Measurements from ENCODE around the gene KATNAL2. TPM values are rescaled to one million over a fixed set of nuclear protein-coding genes. Genes with fewer than 3 reads are reported as not detected.

Gene KATNAL2
- total and polyA plus RNA-seq, 10 of the 15 experiments (the other 5 are each of a cell fraction or from before 2014, with no cell fraction given), result 0.20 to 2.4 (median 1.7) TPM

DNA sequence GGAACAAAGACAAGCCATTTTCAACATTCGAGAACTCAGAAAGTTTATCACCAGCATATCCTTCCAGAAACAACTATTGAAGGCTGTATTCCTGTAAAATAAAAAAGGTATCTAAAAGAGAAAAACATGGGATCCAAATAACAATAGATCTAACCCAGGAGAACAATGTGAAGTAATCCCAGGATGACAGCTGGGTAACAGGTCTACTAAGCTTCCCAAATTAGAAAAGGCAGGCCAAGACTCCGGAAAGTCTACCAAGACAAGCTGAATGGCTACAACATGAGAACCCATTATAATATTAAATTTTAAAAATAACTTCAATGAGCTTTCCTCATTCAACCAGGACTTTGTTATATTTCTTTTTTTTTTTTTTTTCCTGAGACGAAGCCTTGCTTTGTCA, 6.5 kb upstream of the KATNAL2 start:
- intact Hi-C loops (cut with micrococcal nuclease; ENCODE audit: unreplicated experiment), result loop anchor here (10.0 kb wide), 2 partner anchors 254 to 256 kb away; partner anchors contain the start of gene LOXHD1
- 98% methylated on average over 2 of the region's 3 CpGs for WGBS (ENCODE audit: insufficient coverage, insufficient replicate concordance, low lambda C conversion rate, missing lambda C conversion rate)
- SMC1A ChIA-PET (ENCODE audit: uncharacterized antibody, unreplicated experiment), result interaction anchor here (0.6 kb wide), 1 partner anchor 137 kb away, joined by 3 read pairs; no protein-coding TSS in a partner anchor
- Histone ChIP-seq H4K20me1 (ENCODE audit: control insufficient read depth, insufficient read depth) (no peaks in the 10 kb centered on the region), H3K27ac (ENCODE audit: control insufficient read depth, insufficient read depth) (no peak overlapping the region), H3K9me3 (replicated peaks; ENCODE audit: control insufficient read depth, insufficient read depth, low read length) (no peaks in the 10 kb centered on the region; the same call in 2 of the 3 replicates), H3K4me3 (no peak overlapping the region), H3K4me2 (ENCODE audit: control insufficient read depth, insufficient read depth) (no peak overlapping the region), H3K27me3 (replicated peaks in 1 of 2; ENCODE audit: control insufficient read depth in 2 of 2, insufficient read depth in 2 of 2, low read length in 1 of 2) (no peaks in the 10 kb centered on the region), H3K79me2 (ENCODE audit: control insufficient read depth, insufficient read depth, low read length) (peaks cover 44% of the 10 kb centered on the region), H2AFZ (ENCODE audit: control insufficient read depth, low read depth, low read length) (no peak overlapping the region), H3K4me1 (ENCODE audit: control insufficient read depth, insufficient read depth, low read length) (no peaks in the 10 kb centered on the region; the same call in 1 of the 2 replicates), H3K9ac (ENCODE audit: control insufficient read depth, insufficient read depth, low read length) (no peak overlapping the region), H3K36me3 (ENCODE audit: control insufficient read depth in 2 of 2, insufficient read depth in 2 of 2, low read length in 1 of 2) (no peaks in the 10 kb centered on the region)
- in situ Hi-C loops (cut with MboI), result no loop called here
- POLR2A ChIA-PET, result interaction anchor here (0.7 kb wide), 1 partner anchor 38 kb away, joined by 3 read pairs; no protein-coding TSS in a partner anchor
- FAIRE-seq, result no peak
- CTCF ChIA-PET, result interaction anchor here (0.6 to 1.0 kb wide), 3 partner anchors 11 to 1248 kb away, joined by 3 to 5 read pairs (median 4); no protein-coding TSS in a partner anchor
- RAD21 ChIA-PET (ENCODE audit: unreplicated experiment), result no interaction called here
- no peak for DNase-seq (ENCODE audit: low read depth, low spot score)
- no peak for ATAC-seq
- no TSS peak for BruUV-seq (replicated peaks)
- TF ChIP-seq ZBED1 (IDR thresholded peaks at IDR 0.05; ENCODE audit: borderline replicate concordance) (no peak), TCF3 (IDR thresholded peaks at IDR 0.05; ENCODE audit: borderline replicate concordance, insufficient read depth, low read depth, low read length) (no peak), BACH1 (IDR thresholded peaks at IDR 0.05; ENCODE audit: borderline replicate concordance) (no peak), CHD4 (IDR thresholded peaks at IDR 0.05) (no peak), SUZ12 (IDR thresholded peaks at IDR 0.05; ENCODE audit: unreplicated experiment) (no peak), HDAC6 (IDR thresholded peaks at IDR 0.05; ENCODE audit: unreplicated experiment) (no peak), NR2C1 (IDR thresholded peaks at IDR 0.05) (no peak), ESRRA (IDR thresholded peaks at IDR 0.05; ENCODE audit: low read length) (no peak), EP300 (IDR thresholded peaks at IDR 0.05; ENCODE audit: borderline replicate concordance in 1 of 2, control insufficient read depth in 1 of 2, low read depth in 2 of 2, low read length in 2 of 2) (no peak), ZNF217 (IDR thresholded peaks at IDR 0.05) (no peak), CEBPB (IDR thresholded peaks at IDR 0.05; ENCODE audit: borderline replicate concordance in 1 of 2, low read depth in 2 of 2, low read length in 2 of 2) (no peak), IRF4 (IDR thresholded peaks at IDR 0.05; ENCODE audit: low read depth, low read length) (no peak), TBL1XR1 (IDR thresholded peaks at IDR 0.05; ENCODE audit: low read depth, low read length) (no peak), ZZZ3 (IDR thresholded peaks at IDR 0.05; ENCODE audit: control insufficient read depth, insufficient read length, low read depth) (no peak), SRF (IDR thresholded peaks at IDR 0.05; ENCODE audit: low read depth in 2 of 2, low read length in 2 of 2) (no peak), SUPT20H (IDR thresholded peaks at IDR 0.05; ENCODE audit: borderline replicate concordance, control insufficient read depth, low read depth, low read length) (no peak)
- TF ChIP-seq, protein P1, sequence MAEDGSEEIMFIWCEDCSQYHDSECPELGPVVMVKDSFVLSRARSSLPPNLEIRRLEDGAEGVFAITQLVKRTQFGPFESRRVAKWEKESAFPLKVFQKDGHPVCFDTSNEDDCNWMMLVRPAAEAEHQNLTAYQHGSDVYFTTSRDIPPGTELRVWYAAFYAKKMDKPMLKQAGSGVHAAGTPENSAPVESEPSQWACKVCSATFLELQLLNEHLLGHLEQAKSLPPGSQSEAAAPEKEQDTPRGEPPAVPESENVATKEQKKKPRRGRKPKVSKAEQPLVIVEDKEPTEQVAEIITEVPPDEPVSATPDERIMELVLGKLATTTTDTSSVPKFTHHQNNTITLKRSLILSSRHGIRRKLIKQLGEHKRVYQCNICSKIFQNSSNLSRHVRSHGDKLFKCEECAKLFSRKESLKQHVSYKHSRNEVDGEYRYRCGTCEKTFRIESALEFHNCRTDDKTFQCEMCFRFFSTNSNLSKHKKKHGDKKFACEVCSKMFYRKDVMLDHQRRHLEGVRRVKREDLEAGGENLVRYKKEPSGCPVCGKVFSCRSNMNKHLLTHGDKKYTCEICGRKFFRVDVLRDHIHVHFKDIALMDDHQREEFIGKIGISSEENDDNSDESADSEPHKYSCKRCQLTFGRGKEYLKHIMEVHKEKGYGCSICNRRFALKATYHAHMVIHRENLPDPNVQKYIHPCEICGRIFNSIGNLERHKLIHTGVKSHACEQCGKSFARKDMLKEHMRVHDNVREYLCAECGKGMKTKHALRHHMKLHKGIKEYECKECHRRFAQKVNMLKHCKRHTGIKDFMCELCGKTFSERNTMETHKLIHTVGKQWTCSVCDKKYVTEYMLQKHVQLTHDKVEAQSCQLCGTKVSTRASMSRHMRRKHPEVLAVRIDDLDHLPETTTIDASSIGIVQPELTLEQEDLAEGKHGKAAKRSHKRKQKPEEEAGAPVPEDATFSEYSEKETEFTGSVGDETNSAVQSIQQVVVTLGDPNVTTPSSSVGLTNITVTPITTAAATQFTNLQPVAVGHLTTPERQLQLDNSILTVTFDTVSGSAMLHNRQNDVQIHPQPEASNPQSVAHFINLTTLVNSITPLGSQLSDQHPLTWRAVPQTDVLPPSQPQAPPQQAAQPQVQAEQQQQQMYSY (CRISPR knock-in tag; IDR thresholded peaks at IDR 0.05), result no peak
- TF ChIP-seq, protein P2, sequence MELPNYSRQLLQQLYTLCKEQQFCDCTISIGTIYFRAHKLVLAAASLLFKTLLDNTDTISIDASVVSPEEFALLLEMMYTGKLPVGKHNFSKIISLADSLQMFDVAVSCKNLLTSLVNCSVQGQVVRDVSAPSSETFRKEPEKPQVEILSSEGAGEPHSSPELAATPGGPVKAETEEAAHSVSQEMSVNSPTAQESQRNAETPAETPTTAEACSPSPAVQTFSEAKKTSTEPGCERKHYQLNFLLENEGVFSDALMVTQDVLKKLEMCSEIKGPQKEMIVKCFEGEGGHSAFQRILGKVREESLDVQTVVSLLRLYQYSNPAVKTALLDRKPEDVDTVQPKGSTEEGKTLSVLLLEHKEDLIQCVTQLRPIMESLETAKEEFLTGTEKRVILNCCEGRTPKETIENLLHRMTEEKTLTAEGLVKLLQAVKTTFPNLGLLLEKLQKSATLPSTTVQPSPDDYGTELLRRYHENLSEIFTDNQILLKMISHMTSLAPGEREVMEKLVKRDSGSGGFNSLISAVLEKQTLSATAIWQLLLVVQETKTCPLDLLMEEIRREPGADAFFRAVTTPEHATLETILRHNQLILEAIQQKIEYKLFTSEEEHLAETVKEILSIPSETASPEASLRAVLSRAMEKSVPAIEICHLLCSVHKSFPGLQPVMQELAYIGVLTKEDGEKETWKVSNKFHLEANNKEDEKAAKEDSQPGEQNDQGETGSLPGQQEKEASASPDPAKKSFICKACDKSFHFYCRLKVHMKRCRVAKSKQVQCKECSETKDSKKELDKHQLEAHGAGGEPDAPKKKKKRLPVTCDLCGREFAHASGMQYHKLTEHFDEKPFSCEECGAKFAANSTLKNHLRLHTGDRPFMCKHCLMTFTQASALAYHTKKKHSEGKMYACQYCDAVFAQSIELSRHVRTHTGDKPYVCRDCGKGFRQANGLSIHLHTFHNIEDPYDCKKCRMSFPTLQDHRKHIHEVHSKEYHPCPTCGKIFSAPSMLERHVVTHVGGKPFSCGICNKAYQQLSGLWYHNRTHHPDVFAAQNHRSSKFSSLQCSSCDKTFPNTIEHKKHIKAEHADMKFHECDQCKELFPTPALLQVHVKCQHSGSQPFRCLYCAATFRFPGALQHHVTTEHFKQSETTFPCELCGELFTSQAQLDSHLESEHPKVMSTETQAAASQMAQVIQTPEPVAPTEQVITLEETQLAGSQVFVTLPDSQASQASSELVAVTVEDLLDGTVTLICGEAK (IDR thresholded peaks at IDR 0.05; ENCODE audit: borderline replicate concordance), result no peak
